Activated gamma-delta T cell treated with Interleukin-2 at 50 U/mL for 16 hours (primary cell): ENCODE data around the gene EVI5.
"Not testable (repeated sequence)": the region's sequence is repeated elsewhere in the genome, so short reads cannot be mapped to it uniquely, and the experiment has no call there.

Experiments
- DNase-seq: peaks from one replicate; pipeline ENCODE4 v3.0.0-alpha.2; 2020

EVI5 gene

DNA sequence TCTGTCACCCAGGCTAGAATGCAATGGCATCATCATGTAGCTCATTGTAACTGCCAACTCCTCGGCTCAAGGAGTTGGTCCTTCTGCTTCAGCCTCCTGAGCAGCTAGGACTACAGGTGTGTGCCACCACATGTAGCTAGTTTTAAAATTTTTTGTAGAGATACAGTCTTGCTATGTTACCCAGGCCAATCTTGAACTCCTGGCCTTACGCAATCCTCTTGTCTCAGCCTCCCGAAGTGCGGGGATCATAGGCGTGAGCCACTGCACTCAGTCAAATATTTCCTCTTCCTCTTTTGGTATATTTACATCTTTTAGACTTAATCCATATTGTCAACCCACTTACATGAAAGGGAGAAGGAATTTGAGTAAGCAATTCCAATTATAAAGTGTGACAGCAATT lies 121.1 kb downstream of the EVI5 start:
- DNase-seq: no peak

DNA sequence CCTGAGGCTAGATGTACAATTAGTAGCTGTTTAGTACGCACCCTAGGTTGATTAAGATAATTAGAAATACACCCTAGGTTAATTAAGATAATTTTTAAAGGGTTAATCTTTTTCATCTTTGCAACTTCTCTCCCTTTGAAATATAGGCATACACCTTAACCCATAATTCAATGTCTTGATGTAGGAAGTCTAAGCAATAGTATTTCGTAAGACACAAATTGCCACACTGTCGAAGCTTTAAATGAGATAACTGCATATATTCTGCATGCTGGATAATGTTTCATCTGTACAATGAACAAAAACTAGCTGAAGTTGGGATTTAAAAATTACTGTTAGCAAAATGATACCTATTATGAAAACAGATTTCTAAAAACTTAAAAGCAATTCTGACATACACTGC lies 122.9 kb downstream of the EVI5 start:
- no peak for DNase-seq

DNA sequence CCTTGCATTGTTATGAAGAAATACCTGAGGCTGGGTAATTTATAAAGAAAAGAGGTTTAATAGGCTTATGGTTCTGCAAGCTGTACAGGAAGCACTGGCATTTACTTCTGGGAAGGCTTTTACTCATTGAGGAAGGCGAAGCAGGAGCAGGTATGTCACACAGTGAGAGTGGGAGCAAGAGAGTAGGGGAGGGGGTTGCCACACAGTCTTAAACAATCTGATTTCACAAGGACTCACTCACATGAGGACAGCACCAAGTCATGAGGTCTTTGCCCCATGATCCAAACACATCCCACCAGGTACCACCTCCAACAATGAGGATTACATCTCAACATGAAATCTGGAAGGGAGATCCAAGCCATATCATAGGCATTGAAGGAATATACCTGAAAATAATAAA lies 127.2 kb downstream of the EVI5 start:
- DNase-seq: no peak

DNA sequence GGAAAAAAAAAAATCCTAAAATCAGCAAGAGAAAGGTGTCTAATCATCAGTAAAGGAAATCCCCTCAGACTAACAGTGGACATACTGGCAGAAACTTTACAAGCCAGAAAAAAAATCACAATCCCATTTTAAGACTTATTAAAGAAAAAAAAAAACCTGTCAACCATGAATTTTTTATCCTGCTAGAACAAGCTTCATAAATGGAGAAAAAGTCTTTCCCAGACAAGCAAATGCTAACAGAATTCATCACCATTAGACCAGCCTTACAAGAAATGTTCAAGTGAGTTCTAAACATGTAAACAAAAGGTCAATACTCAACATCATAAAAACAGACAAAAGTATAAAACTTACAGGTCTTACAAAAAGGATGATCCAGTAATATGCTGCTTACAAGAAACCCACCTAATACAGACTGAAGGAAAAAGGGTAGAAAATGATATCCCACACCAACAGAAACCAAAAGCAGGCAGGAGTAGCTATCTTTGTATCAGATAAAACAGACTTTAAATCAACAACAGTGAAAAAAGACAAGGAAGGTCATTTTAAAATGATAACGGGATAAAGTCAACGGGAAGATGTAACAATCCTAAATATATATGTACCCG lies 129.6 kb downstream of the EVI5 start:
- no peak for DNase-seq

DNA sequence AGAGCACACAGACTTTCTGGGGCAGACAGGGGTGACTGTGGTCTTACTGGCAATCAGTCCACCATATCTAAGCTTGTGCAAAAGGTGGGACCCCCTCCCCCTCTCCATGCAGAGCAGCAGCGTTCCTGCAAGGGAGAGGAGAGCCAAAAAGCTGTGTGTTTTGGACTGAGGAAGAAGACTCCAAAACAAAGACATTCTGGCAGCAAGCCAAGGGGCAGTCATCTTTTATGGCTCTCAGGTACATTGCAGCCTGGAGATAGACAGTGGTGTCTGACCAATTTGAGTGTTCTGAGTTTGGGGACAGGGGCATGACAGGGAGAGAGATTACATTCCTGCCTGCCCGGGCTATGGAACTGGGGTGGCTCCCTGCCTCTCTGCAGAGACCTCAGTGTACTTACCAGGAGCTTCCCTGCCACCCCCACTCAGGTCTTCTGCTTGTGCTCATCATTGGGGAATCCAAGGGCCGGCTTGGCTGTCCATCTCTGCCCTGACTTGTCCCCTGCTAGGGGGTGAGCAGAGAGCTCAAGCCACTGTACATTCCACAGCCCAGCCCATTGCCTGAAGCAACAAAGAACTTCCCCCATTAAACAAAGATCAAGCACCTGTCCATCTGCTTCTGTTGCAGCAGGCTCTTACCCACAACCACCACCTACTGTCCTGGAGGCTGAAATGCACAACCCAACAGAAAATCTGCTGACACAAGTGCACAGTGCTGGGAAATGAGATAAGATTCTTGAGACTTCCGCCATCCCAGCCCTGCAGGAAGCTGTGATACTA lies 131.1 kb downstream of the EVI5 start:
- no peak for DNase-seq

DNA sequence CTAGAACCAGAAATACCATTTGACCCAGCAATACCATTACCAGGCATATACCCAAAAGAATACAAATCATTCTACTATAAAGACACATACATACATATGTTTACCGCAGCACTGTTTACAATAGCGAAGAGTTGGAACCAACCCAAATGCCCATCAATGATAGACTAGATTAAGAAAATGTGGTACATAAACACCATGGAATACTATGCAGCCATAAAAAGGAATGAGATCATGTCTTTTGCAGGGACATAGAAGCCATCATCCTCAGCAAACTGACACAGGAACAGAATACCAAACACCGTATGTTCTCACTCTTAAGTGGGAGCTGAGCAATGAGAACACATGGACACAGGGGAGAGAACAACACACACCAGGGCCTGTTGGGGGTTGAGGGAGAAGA lies 144.2 kb downstream of the EVI5 start:
- not testable (repeated sequence) for DNase-seq

DNA sequence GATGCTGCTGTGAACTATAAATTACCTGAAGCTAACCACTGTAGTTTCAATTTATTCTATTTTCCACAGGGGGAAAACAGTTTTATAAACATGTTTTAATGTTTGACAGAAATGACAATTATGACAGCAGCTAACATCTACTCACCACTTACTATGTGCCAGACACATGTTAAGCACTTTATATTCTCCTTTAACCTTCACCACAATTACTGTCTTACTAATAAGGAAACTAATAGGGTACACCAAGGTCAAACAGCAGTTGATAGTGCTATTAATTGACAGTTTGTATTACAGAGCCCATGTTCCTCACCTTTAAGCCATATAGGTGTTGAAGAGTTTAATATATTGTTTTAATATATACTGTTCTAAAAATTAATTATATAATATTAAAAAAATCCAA lies 146.4 kb downstream of the EVI5 start:
- no peak for DNase-seq

DNA sequence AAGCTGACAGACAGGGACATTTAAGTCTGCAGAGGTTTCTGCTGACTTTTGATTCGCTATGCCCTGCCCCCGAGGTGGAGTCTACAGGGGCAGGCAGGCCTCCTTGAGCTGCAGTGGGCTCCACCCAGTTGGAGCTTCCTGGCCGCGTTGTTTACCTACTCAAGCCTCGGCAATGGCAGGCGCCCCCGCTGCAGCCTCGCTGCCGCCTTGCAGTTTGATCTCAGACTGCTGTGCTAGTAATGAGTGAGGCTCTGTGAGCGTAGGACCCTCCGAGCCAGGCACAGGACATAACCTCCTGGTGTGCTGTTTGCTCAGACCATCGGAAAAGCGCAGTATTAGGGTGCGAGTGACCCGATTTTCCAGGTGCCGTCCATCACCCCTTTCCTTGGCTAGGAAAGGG lies 149.7 kb downstream of the EVI5 start:
- DNase-seq: not testable (repeated sequence)

DNA sequence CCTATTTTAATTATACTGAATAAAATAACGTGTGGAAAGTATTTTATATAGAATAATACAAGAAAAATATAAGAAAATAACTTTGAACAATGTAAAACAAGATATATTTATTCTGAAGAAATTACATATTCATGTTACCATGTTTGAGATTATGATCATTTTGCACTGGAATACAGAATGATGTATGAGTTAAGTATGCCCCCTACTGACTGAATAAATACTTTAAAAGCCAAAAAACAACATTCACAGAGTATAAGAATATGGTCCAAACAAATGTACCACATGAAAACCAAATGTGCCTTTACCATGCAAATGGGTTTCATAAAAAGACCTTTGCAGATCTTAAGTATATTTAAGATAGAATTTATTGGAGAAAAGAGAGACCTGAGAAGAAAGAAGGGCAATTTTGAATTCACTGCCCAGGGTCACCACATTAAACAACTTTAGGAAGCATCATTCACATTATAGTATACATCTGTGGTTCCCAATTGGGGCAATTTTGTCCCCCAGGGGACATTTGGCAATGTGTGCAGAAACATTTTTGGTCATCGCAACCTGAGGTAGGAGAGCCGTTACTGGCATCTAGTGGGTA lies 161.6 kb downstream of the EVI5 start:
- no peak for DNase-seq

DNA sequence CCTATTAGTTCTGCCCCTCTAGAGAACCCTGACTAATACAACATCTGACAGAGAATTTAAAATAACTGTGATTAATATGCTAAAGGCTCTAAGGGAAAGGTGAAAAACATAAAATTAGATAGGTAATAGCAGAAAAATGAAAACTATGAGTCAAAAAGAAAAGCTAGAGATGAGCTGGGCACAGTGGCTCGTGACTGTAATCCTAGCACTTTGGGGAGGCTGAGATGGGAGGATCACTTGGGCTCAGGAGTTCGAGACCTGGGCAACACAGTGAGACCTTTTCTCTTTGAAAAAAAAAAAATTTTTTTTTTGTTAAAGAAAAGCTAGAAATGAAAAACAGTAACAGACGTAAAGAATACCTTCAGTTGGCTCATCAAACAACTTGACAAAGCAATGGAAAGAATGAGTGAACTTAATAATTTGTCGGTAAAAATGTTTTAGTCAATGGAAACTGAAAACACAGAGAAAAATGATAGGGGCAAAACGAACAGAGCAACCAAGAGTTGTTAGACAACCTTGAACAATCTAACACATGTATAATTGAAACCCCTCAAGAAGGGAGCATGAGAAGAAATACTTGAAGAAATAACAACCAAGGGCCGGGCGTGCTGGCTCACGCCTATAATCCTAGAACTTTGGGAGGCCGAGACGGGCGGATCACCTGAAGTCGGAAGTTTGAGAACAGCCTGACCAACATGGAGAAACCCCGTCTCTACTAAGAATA lies 165.3 kb downstream of the EVI5 start:
- DNase-seq: no peak

DNA sequence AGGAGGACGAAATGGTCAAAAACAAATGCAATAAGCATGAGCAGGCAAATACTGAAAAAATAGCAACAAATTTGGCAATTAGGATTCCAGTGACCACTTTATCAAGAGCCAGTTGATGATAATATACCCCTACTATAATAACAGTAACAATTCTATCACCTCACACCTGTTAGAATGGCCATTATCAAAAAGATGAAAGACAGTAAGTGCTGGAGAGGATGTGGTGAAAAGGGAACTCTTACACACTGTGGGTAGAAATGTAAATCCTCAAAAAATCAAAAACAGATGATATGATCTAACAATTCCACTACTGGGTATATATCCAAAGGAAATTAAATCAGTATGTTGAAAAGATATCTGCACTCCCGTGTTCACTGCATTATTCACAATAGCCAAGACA lies 183.9 kb downstream of the EVI5 start:
- DNase-seq: no peak

DNA sequence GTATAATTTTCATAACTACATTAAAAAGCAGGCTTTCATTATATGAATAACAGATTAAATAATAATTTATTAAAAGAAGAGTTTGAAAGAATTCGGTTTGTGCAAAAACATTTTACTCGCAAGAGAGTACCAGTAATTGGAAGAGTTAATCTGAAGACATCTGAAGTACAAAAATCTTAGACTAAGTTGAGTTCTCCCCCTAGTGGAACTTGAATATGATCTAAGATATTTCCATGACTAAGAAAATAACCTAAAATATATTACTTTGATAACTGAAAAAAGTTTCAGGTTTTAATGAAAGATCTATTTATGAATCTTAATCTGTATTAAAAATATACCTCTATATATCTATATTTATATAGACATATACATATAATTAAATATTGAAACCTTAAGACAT lies 185.7 kb downstream of the EVI5 start:
- DNase-seq: no peak

DNA sequence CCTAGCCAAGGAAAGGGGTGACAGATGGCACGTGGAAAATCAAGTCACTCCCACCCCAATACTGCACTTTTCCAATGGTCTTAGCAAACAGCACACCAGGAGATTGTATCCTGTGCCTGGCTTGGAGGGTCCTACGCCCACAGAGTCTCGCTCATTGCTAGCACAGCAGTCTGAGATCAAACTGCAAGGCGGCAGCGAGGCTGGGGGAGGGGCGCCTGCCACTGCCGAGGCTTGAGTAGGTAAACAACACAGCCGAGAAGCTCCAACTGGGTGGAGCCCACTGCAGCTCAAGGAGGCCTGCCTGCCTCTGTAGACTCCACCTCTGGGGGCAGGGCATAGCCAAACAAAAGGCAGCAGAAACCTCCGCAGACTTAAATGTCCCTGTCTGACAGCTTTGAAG lies 195.5 kb downstream of the EVI5 start:
- not testable (repeated sequence) for DNase-seq

DNA sequence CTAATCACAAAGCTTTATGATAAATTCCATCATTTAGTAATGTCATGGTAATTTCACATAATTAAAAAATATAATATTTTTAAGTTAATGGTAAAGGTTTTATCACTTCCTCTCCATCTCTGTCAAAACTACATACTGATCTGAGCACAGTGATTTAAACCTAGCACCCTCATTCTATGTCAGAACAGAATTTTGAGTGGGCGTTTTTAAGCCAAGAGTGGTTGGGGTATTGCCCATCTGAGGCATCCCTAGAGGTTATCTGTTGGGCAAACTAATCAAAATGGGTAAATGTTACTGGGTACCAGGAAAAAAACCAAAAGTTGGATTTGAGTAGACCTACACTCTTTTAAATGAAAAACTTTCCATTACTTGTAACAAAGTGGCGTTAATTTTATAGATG lies 197.5 kb downstream of the EVI5 start:
- DNase-seq: no peak

DNA sequence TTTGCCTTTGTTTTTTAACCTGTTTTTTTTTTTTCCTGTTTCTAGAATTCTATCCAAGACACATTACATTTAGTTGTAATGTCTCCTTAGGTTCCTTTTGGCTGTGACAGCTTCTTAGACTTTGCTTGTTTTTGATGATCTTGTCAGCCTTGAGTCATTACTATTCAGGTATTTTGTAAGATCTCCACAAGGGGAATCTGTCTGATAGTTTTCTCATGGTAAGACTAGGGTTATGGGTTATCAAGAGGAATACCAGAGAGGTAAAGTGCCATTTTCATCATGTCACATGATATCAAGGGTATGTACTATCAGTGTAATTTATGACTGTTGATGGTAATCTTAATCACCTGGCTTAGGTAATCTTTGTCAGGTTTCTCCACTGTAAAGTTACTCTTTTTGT lies 199.1 kb downstream of the EVI5 start:
- no peak for DNase-seq

DNA sequence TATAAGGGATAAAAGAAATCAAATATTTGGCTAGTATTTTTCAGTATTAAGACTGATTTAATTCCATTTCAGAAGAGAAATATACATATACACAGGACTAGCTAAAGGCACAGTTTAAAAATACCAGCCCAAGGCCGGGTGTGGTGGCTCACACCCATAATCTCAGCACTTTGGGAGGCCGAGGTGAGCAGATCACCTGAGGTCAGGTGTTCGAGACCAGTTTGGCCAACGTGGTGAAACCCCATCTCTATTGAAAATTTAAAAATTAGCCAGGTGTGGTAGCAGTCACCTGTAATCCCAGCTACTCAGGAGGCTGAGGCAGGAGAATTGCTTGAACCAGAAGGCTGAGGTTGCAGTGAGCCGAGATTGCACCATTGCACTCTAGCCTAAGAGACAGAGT lies 200.1 kb downstream of the EVI5 start:
- DNase-seq: not testable (repeated sequence)

DNA sequence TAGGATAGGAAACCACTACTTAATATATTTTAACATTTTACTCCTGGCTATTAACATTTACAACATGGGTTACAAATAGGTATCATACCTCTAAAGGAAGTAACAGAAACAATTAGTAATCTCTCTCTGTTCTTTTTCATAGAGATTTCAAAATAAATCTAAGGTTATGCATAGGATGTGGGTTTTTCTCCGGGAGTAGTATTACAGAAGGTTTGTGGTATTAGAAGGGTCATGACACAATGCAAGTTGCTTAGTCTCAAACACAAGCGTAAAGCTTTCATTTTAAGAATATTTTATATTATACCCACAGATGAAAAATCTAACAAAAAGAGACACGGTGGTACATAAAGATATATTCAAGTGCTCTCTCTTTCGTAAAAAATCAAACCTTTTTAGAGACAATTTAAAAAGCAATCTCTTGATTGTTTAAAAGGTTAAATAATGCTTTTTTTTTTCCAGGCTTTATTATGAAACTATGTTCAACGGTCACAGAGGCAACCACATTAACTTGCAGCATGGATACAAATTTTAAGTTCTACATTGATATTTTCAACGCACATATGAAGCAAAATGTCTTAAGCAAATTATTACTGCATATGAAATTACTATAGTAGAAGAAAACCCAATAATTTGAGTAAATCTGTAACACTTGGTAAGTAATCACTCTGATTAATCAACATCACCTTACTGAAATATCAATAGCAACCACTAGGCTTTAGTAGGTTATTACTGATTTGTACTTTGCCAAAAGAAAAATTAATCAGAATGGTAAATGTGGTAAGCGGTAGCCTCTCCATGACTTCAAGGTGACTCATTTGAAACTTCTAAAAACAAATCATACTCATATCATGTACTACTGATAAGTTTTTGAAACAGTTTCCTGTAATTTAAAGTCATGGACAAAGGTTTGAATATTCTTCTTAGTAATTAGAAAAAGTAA lies 200.8 kb downstream of the EVI5 start:
- no peak for DNase-seq

DNA sequence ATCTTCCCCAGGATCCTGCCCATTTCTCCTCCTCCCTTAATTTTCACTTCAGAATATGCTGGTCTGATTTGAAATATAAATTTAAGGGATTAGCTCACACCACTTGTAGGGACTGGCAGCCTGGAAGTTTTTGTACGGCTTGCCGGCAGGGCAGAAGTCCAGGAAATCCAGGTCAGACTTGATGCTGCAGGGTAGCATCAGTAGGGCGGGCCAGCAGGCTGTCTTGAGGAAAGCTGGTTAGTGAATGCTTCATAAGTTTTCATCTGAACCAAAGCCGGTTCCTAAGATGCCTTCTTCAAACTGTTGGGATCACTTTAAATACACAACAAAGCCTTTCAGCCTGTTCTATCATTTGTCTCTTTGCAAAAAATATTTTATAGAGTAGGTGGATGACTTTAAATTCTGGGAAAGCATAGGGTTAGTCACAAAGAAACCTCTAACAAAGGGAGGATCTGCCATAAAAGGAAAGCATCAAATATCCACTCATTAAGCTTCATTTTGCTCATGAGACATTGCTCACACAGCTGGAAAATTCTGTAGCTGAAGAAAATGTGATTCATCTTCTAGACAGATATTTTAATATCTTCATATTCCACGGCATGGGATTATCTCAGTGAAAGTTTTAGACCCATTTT lies 207.5 kb downstream of the EVI5 start:
- no peak for DNase-seq

DNA sequence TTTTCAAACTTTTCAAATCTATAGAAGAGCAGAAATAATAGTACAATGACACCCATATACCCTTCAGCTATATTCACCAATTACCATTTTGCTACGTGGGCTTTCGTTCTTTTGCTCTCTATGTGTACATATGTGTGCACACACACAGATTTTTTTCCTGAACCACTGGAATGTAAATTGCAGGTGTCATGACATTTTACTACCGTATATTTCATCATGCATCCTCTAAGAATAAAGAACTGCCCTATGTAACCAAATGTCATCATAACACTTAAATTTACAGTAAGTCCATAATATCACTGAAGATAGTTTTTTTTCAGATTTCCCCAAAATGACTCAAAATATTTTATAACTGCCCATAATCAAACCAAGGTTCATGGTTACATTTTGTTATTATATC lies 209.8 kb downstream of the EVI5 start:
- DNase-seq: no peak

DNA sequence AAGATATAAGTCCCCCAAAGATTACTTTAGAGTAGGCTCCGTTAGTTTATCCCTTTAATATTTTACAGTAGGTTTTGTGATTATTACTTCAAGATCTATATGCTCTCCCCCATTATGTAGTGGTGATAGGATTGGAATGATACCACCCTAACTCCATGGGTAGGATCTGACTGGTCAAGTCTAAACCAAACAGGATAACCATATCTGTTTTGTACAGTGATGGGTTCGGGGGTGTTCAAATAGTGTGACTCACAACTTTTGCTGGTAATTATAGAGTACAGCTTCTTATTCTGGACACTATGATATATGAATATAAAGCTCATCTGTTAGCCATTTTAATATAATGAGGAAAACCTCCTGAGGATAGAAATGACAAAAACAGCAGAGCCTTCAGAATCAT lies 212.4 kb downstream of the EVI5 start:
- no peak for DNase-seq

DNA sequence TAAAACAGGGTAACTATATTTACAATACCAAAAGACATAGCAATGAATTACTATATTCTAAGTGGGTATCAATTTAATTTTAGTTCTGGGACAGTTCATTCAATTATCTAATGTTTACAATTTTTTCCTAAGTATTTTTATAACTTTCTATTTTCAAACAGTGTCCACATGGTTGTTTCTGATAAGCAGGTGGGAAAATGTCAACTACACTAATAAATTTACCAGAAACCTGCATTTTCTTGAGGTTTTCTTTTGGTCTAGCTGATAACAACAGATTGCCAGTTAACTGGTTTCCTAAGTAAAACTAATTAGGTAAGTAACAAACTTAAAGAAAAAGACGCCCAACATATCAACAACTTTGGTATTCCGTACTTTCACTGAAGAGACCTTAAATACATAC lies 213.3 kb downstream of the EVI5 start:
- DNase-seq: no peak

DNA sequence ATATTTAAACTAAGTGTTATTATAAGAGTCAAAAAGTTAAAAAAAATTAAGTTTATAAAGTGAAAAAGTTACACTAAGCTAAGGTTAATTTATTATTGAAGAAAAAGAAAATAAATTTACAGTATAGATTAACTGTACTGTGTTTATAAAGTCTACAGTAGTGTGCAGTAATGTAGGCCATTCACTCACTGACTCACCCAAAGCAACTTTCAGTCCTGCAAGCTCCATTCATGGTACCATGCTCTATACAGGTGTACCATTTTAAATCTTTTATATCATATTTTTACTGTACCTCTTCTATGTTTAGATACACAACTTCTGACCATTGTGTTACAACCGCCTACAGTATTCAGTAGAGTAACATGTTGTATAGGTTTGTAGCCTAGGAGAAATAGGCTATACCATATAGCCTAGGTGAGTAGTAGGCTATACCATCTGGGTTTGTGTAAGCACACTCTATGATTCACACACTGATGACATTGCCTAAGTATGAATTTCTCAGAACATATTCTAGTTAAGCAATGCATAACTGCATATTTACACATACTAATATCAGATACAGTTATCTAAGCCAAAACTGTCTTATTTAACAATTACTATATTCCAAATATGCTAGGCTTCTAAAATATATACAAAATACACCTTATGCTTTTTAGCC lies 217.6 kb downstream of the EVI5 start:
- no peak for DNase-seq
